ENCODE measurements around the gene HBEGF. TPM values are rescaled to one million over a fixed set of nuclear protein-coding genes. Genes with fewer than 3 reads are reported as not detected.

The HBEGF gene
- total RNA-seq, 2 donors from 2014 or later: 7.7 to 24.0 TPM

DNA sequence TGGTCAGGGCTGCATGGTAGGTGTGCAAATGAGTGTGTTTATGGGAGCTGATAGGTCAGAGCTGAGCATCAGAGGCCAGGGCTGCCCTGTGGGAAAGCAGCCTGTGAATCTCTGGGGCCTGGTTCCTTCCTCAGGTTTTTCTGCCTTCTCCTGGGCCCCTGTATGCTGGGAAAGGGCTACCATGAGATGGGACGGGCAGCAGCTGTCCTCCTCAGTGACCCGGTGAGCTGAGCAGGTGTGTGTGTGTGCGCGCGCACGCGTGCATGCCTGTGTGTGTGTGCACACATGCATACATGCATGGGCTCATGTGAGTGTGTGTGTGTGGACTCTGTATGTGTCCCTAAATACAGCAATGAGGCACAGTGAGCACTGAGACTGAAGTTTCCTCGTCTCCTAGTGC is 15.9 kb upstream of the HBEGF start:
- Histone ChIP-seq H3K27me3 (replicated peaks; ENCODE audit: insufficient read depth) (no peaks in the 10 kb centered on the region), H3K9me3 (no peaks in the 10 kb centered on the region), H3K4me3 (no peak overlapping the region), H3K4me1 (replicated peaks) (no peaks in the 10 kb centered on the region), H3K27ac (no peak overlapping the region), H3K36me3 (no peaks in the 10 kb centered on the region)
- intact Hi-C loops (cut with DNase I): no loop called here
- WGBS: 89% methylated on average over 7 of the region's 8 CpGs
- TF ChIP-seq POLR2A (IDR thresholded peaks at IDR 0.05) (no peak), POLR2AphosphoS5 (IDR thresholded peaks at IDR 0.05) (no peak), CTCF (IDR thresholded peaks at IDR 0.05) (no peak)
- no peak for DNase-seq (ENCODE audit: low spot score)

DNA sequence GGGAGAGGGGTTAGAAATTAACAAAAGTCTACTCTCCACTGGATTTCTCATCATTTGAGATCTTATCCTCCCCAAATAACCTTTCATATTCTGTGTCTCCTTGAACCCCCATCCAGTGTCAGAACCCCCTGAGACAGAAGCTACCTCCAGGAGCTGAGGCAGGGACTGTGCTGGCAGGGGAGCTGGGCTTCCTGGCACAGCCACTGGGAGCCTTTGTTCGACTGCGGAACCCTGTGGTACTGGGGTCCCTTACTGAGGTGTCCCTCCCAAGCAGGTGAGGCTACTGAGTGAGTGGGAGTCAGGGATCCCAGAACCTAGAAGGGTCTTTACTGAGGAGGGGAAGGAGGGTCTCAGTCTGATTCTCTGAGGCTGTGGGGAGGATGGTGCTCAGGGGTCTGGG is 15.5 kb upstream of the HBEGF start:
- DNase-seq (ENCODE audit: low spot score): no peak
- Histone ChIP-seq H3K9me3 (no peaks in the 10 kb centered on the region), H3K4me3 (no peak overlapping the region), H3K27me3 (replicated peaks; ENCODE audit: insufficient read depth) (no peaks in the 10 kb centered on the region), H3K27ac (no peak overlapping the region), H3K36me3 (no peaks in the 10 kb centered on the region), H3K4me1 (replicated peaks) (no peaks in the 10 kb centered on the region)
- TF ChIP-seq POLR2A (IDR thresholded peaks at IDR 0.05): no peak
- no peak for TF ChIP-seq POLR2AphosphoS5 (IDR thresholded peaks at IDR 0.05)
- TF ChIP-seq CTCF (IDR thresholded peaks at IDR 0.05): no peak
- 95% methylated on average over 2 of the region's 2 CpGs for WGBS
- intact Hi-C loops (cut with DNase I): no loop called here

DNA sequence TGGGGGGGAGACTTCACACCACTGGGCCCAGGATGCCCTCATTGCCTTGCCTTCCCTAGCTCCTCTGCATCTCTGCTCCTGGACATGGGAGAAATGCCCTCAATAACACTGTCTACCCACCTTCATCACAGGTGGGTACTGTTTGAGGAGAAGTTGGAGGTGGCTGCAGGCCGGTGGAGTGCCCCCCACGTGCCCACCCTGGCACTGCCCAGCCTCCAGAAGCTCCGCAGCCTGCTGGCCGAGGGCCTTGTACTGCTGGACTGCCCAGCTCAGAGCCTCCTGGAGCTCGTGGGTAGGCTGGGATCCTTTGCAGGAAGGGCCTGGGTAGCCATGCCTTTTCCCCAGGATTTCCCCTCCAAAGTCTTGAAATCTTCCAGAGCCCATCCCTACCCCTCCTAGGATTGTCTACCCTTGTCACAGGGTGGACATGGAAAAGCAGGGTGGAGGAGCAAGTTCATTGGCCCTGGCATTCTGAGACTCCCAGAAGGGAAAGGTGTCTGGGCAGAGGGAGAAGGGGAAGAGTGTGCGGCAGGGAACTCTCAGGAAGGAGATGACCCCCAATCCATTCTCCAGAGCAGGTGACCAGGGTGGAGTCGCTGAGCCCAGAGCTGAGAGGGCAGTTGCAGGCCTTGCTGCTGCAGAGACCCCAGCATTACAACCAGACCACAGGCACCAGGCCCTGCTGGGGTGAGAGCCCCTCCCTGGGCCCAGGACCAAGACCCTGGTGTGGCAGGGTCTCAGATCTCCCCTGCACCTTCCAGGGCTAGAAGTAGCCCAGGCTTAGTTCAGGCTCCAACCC is 14.5 kb upstream of the HBEGF start:
- no peak for DNase-seq (ENCODE audit: low spot score)
- H3K36me3 ChIP-seq: no peaks in the 10 kb centered on the region
- WGBS: 81% methylated on average over 7 of the region's 7 CpGs

GRCh38 chr5:140360101-140360500 is 13.7 kb upstream of the HBEGF start, which contains the start of gene SLC4A9:
Gene SLC4A9 (plus strand): TSS chr5:140360194. CDS start chr5:140360237, 43 bp downstream.
- Histone ChIP-seq H3K27me3 (replicated peaks; ENCODE audit: insufficient read depth) (no peaks in the 10 kb centered on the region), H3K4me3 (no peak within 1 kb of the TSS), H3K4me1 (replicated peaks) (no peaks in the 10 kb centered on the region), H3K9me3 (no peaks in the 10 kb centered on the region), H3K27ac (no peak within 1 kb of the TSS), H3K36me3 (no peaks in the 10 kb centered on the region)
- DNase-seq (ENCODE audit: low spot score): no peak
- intact Hi-C loops (cut with DNase I): no loop called here
- WGBS: 80% methylated on average over 1 of the region's 2 CpGs
- TF ChIP-seq CTCF (IDR thresholded peaks at IDR 0.05) (no peak), POLR2AphosphoS5 (IDR thresholded peaks at IDR 0.05) (no peak), POLR2A (IDR thresholded peaks at IDR 0.05) (no peak)

More for the DNA sequence above, 14.5 kb upstream of the HBEGF start:
- no peak overlapping the region for H3K4me3 ChIP-seq
- no peak for TF ChIP-seq POLR2AphosphoS5 (IDR thresholded peaks at IDR 0.05)
- TF ChIP-seq CTCF (IDR thresholded peaks at IDR 0.05): no peak
- no peak for TF ChIP-seq POLR2A (IDR thresholded peaks at IDR 0.05)
- no peaks in the 10 kb centered on the region for H3K9me3 ChIP-seq
- H3K4me1 ChIP-seq (replicated peaks): no peaks in the 10 kb centered on the region
- H3K27me3 ChIP-seq (replicated peaks; ENCODE audit: insufficient read depth): no peaks in the 10 kb centered on the region
- intact Hi-C loops (cut with DNase I): no loop called here
- no peak overlapping the region for H3K27ac ChIP-seq
